Measurements from ENCODE around the gene FAM163A.

Gene FAM163A

GRCh38 chr1:179707406-179707805, 35.7 kb upstream of the FAM163A start:
- Histone ChIP-seq H3K4me3 (replicated peaks; ENCODE audit: insufficient read depth, low read length) (no peak overlapping the region), H3K27ac (replicated peaks) (no peak overlapping the region), H3K27me3 (ENCODE audit: insufficient read depth, poor library complexity, severe bottlenecking) (no peaks in the 10 kb centered on the region)
- no peak for DNase-seq (ENCODE audit: low read depth in 1 of 2, low spot score in 1 of 2)
- TF ChIP-seq CTCF (IDR thresholded peaks at IDR 0.05; ENCODE audit: insufficient read depth, low read length) (no peak), POLR2AphosphoS5 (IDR thresholded peaks at IDR 0.05; ENCODE audit: low read depth) (no peak), GABPA (IDR thresholded peaks at IDR 0.05; ENCODE audit: low read depth) (no peak), SPI1 (IDR thresholded peaks at IDR 0.05; ENCODE audit: borderline replicate concordance, low read depth) (no peak), REST (IDR thresholded peaks at IDR 0.05; ENCODE audit: insufficient replicate concordance, low read depth) (no peak)

- no peaks in the 10 kb centered on the region for H3K27me3 ChIP-seq (ENCODE audit: insufficient read depth, poor library complexity, severe bottlenecking)
- H3K27ac ChIP-seq (replicated peaks) = no peak overlapping the region
- TF ChIP-seq REST (IDR thresholded peaks at IDR 0.05; ENCODE audit: insufficient replicate concordance, low read depth) = no peak
- no peak for TF ChIP-seq GABPA (IDR thresholded peaks at IDR 0.05; ENCODE audit: low read depth)
- no peak for TF ChIP-seq SPI1 (IDR thresholded peaks at IDR 0.05; ENCODE audit: borderline replicate concordance, low read depth)
- TF ChIP-seq CTCF (IDR thresholded peaks at IDR 0.05; ENCODE audit: insufficient read depth, low read length) = no peak
- TF ChIP-seq POLR2AphosphoS5 (IDR thresholded peaks at IDR 0.05; ENCODE audit: low read depth) = no peak
- H3K4me3 ChIP-seq (replicated peaks; ENCODE audit: insufficient read depth, low read length) = no peak overlapping the region
- DNase-seq (ENCODE audit: low read depth in 1 of 2, low spot score in 1 of 2) = no peak
Observed at GRCh38 chr1:179708434-179709195, 34.5 kb upstream of the FAM163A start.

GRCh38 chr1:179709841-179710329, 33.2 kb upstream of the FAM163A start:
- DNase-seq (ENCODE audit: low read depth in 1 of 2, low spot score in 1 of 2) = no peak
- no peak overlapping the region for H3K4me3 ChIP-seq (replicated peaks; ENCODE audit: insufficient read depth, low read length)
- TF ChIP-seq GABPA (IDR thresholded peaks at IDR 0.05; ENCODE audit: low read depth) (no peak), CTCF (IDR thresholded peaks at IDR 0.05; ENCODE audit: insufficient read depth, low read length) (no peak), REST (IDR thresholded peaks at IDR 0.05; ENCODE audit: insufficient replicate concordance, low read depth) (no peak), SPI1 (IDR thresholded peaks at IDR 0.05; ENCODE audit: borderline replicate concordance, low read depth) (no peak), POLR2AphosphoS5 (IDR thresholded peaks at IDR 0.05; ENCODE audit: low read depth) (no peak)
- no peaks in the 10 kb centered on the region for H3K27me3 ChIP-seq (ENCODE audit: insufficient read depth, poor library complexity, severe bottlenecking)
- H3K27ac ChIP-seq (replicated peaks) = no peak overlapping the region
